Prostate gland (tissue), 2 donors: ENCODE data around the gene GTF2A1L.

Experiments used
- POLR2AphosphoS5 ChIP-seq: sonication (generic); formaldehyde crosslinking; IDR thresholded peaks from one replicate; pipeline ENCODE4 v1.6.1; 2017; ENCODE audit warnings: antibody characterized with exemption
- TF ChIP-seq, protein P1 (sequence below), 4 experiments: fragments of 200-600 bp in 2 of 4; fragments of 450-650 bp in 2 of 4; sonication (generic) in 2 of 4; IDR thresholded peaks; 1 replicate in 3 of 4; 2 replicates in 1 of 4; pipeline ENCODE4 v1.5.1; 2016 to 2019; ENCODE audit warnings: antibody characterized with exemption in 4 of 4, mild to moderate bottlenecking in 2 of 4, moderate library complexity in 2 of 4

- TF ChIP-seq, protein P1, sequence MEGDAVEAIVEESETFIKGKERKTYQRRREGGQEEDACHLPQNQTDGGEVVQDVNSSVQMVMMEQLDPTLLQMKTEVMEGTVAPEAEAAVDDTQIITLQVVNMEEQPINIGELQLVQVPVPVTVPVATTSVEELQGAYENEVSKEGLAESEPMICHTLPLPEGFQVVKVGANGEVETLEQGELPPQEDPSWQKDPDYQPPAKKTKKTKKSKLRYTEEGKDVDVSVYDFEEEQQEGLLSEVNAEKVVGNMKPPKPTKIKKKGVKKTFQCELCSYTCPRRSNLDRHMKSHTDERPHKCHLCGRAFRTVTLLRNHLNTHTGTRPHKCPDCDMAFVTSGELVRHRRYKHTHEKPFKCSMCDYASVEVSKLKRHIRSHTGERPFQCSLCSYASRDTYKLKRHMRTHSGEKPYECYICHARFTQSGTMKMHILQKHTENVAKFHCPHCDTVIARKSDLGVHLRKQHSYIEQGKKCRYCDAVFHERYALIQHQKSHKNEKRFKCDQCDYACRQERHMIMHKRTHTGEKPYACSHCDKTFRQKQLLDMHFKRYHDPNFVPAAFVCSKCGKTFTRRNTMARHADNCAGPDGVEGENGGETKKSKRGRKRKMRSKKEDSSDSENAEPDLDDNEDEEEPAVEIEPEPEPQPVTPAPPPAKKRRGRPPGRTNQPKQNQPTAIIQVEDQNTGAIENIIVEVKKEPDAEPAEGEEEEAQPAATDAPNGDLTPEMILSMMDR (IDR thresholded peaks at IDR 0.05) = no peak
- TF ChIP-seq POLR2AphosphoS5 = no peak
Measured at GRCh38 chr2:48605482-48606175, 12.0 kb upstream of the GTF2A1L start.
